ENCODE measurements around the gene JPT1.
A peak's percentile ranks its signal among the peaks of the same experiment; 100 is the strongest.

The JPT1 gene

GRCh38 chr17:75088465-75089417 is 65.6 kb downstream of the JPT1 start:
- no peak for TF ChIP-seq LEF1 (IDR thresholded peaks at IDR 0.05; ENCODE audit: borderline replicate concordance)
- no peak for TF ChIP-seq L3MBTL2 (conservative IDR thresholded peaks at IDR 0.05)
- no peak for TF ChIP-seq ZNF384 (IDR thresholded peaks at IDR 0.05)
- TF ChIP-seq SP1 (IDR thresholded peaks at IDR 0.05) = no peak
- no peak for TF ChIP-seq SUZ12 (IDR thresholded peaks at IDR 0.05)
- CTCF ChIA-PET = interaction anchor here (0.7 to 1.8 kb wide), 3 partner anchors 17 to 138 kb away, joined by 3 to 7 read pairs (median 4); no protein-coding TSS in a partner anchor
- POLR2A ChIA-PET = interaction anchor here (1.0 to 2.5 kb wide), 6 partner anchors 10 to 76 kb away, joined by 3 to 10 read pairs (median 5); partner anchors contain the start of genes ARMC7 and MRPL58
- DNase-seq (ENCODE audit: extremely low spot score) = no peak

- DNase-seq (ENCODE audit: extremely low spot score) = peak; percentile 60
- no peak for TF ChIP-seq NFRKB (IDR thresholded peaks at IDR 0.05)
- ChIA-PET CTCF (interaction anchor here (0.7 to 1.8 kb wide), 4 partner anchors 12 to 84 kb away, joined by 3 to 7 read pairs (median 4); no protein-coding TSS in a partner anchor), POLR2A (interaction anchor here (1.0 to 2.5 kb wide), 6 partner anchors 9 to 23 kb away, joined by 3 to 10 read pairs (median 4); partner anchors contain the start of gene ARMC7)
Measured at GRCh38 chr17:75087558-75088453, 66.5 kb downstream of the JPT1 start, which contains the start of gene SLC16A5. Gene SLC16A5, plus strand, starts transcription at chr17:75087954. Its CDS starts 5,683 bp downstream, at chr17:75093637.

GRCh38 chr17:75087182-75087557 is 67.1 kb downstream of the JPT1 start:
- no peak for DNase-seq (ENCODE audit: extremely low spot score)
- CTCF ChIA-PET = interaction anchor here (0.7 to 1.0 kb wide), 2 partner anchors 12 to 27 kb away, joined by 3 to 5 read pairs; no protein-coding TSS in a partner anchor
- POLR2A ChIA-PET = interaction anchor here (1.1 to 2.5 kb wide), 3 partner anchors 9 to 17 kb away, joined by 3 to 10 read pairs (median 6); no protein-coding TSS in a partner anchor
- TF ChIP-seq FOXM1 (IDR thresholded peaks at IDR 0.05; ENCODE audit: borderline replicate concordance) (no peak), SP1 (IDR thresholded peaks at IDR 0.05) (no peak), PKNOX1 (IDR thresholded peaks at IDR 0.05) (no peak), FOXK2 (IDR thresholded peaks at IDR 0.05) (no peak), L3MBTL2 (conservative IDR thresholded peaks at IDR 0.05) (no peak), BHLHE40 (IDR thresholded peaks at IDR 0.05; ENCODE audit: borderline replicate concordance) (no peak), LEF1 (IDR thresholded peaks at IDR 0.05; ENCODE audit: borderline replicate concordance) (no peak), CTBP1 (IDR thresholded peaks at IDR 0.05; ENCODE audit: borderline replicate concordance) (no peak), FOXA1 (IDR thresholded peaks at IDR 0.05) (no peak), HDGF (IDR thresholded peaks at IDR 0.05; ENCODE audit: borderline replicate concordance) (no peak), ELF4 (IDR thresholded peaks at IDR 0.05) (no peak), ZNF384 (IDR thresholded peaks at IDR 0.05) (no peak), ARNT (IDR thresholded peaks at IDR 0.05) (no peak), NFRKB (IDR thresholded peaks at IDR 0.05) (no peak), SUZ12 (IDR thresholded peaks at IDR 0.05) (no peak), TARDBP (IDR thresholded peaks at IDR 0.05) (no peak)

GRCh38 chr17:75086496-75087181 is 67.7 kb downstream of the JPT1 start:
- no peak for DNase-seq (ENCODE audit: extremely low spot score)
- ChIA-PET POLR2A (interaction anchor here (1.1 to 2.5 kb wide), 4 partner anchors 8 to 23 kb away, joined by 3 to 10 read pairs (median 5); partner anchors contain the start of gene ARMC7), CTCF (interaction anchor here (0.7 kb wide), 1 partner anchor 13 kb away, joined by 3 read pairs; no protein-coding TSS in a partner anchor)
- TF ChIP-seq NFRKB (IDR thresholded peaks at IDR 0.05) (no peak), TARDBP (IDR thresholded peaks at IDR 0.05) (no peak), ELF4 (IDR thresholded peaks at IDR 0.05) (no peak), L3MBTL2 (conservative IDR thresholded peaks at IDR 0.05) (no peak), LEF1 (IDR thresholded peaks at IDR 0.05; ENCODE audit: borderline replicate concordance) (no peak), HDGF (IDR thresholded peaks at IDR 0.05; ENCODE audit: borderline replicate concordance) (no peak), CTBP1 (IDR thresholded peaks at IDR 0.05; ENCODE audit: borderline replicate concordance) (no peak), BHLHE40 (IDR thresholded peaks at IDR 0.05; ENCODE audit: borderline replicate concordance) (no peak)

Data from HEK293T (cell line).